ENCODE data around the gene HLCS.

Gene HLCS

GRCh38 chr21:36891692-36892091 is 74.8 kb downstream of the HLCS start:
- no peak for DNase-seq (ENCODE audit: low read depth, low spot score)
- H3K4me3 ChIP-seq (ENCODE audit: low read depth, low read length), result no peak overlapping the region
- ChIA-PET POLR2A (no interaction called here), CTCF (no interaction called here)
- TF ChIP-seq CTCF (IDR thresholded peaks at IDR 0.05; ENCODE audit: insufficient read depth, low read length, missing control alignments), result no peak

DNA sequence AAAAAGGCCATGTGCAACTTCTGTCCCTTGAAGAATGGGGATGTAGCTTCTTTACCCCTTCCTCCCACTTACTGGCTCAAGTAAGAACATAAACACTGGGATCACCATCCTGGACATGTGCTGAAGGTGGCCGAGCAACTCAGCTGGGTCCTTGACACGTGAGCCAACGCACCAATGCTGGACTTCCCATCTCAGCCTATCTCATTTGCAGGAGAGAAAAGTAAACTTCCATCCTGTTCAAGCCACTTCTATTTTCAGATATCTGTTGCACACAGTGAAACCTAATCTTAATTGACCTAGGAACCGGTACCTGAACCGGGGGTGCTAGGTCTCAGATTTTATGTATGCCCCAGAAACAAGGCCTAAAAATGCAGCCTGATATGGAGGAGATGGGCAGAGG is 75.3 kb downstream of the HLCS start:
- TF ChIP-seq CTCF (IDR thresholded peaks at IDR 0.05; ENCODE audit: insufficient read depth, low read length, missing control alignments), result no peak

DNA sequence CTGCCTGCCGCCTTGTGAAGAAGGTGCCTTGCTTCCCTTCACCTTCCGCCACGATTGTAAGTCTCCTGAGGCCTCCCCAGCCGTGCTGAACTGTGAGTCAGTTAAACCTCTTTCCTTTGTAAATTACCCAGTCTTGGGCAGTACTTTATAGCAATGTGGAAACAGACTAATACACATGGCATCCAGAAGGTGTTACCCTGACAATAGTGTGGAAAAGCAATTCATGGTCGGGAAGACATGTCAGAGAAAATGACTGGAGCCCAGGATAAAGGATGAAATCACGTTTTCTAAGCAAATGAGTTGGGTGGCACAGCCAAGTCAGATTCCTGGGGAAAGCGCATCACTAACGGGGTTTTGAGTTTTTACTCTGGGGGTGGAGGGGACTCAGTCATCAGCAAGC is 76.4 kb downstream of the HLCS start:
- no peak for DNase-seq (ENCODE audit: low read depth, low spot score)
- no peak overlapping the region for H3K4me3 ChIP-seq (ENCODE audit: low read depth, low read length)
- POLR2A ChIA-PET, result no interaction called here
- CTCF ChIA-PET, result interaction anchor here (1.0 kb wide), 1 partner anchor 32 kb away, joined by 3 read pairs; no protein-coding TSS in a partner anchor
- no peak for TF ChIP-seq CTCF (IDR thresholded peaks at IDR 0.05; ENCODE audit: insufficient read depth, low read length, missing control alignments)

More for the DNA sequence above, 75.3 kb downstream of the HLCS start:
- CTCF ChIA-PET, result no interaction called here
- H3K4me3 ChIP-seq (ENCODE audit: low read depth, low read length), result no peak overlapping the region
- POLR2A ChIA-PET, result no interaction called here
- no peak for DNase-seq (ENCODE audit: low read depth, low spot score)

GRCh38 chr21:36889401-36889800 is 77.1 kb downstream of the HLCS start:
- H3K4me3 ChIP-seq (ENCODE audit: low read depth, low read length), result no peak overlapping the region
- TF ChIP-seq CTCF (IDR thresholded peaks at IDR 0.05; ENCODE audit: insufficient read depth, low read length, missing control alignments), result no peak
- CTCF ChIA-PET, result interaction anchor here (1.0 kb wide), 1 partner anchor 32 kb away, joined by 3 read pairs; no protein-coding TSS in a partner anchor
- POLR2A ChIA-PET, result no interaction called here
- DNase-seq (ENCODE audit: low read depth, low spot score), result no peak

DNA sequence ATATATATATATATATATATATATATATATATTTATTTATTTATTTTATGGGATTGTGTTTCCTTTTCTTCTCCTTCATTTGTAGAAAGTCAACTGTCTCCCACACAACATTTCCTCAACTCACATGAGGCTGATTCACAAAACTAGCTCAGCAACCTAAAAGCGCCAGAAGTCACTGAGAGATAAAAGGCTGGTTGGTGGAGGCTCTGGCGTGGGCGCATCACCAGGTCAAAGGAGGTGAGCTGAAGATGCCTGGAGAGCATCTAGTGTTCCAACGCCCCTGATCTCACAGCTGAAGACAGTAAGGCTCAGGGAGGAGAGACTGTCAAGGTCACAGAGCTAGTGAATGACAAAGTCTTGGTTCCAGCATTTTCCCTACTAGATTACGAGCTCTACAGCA is 78.0 kb downstream of the HLCS start:
- no peak for TF ChIP-seq CTCF (IDR thresholded peaks at IDR 0.05; ENCODE audit: insufficient read depth, low read length, missing control alignments)
- DNase-seq (ENCODE audit: low read depth, low spot score), result no peak
- H3K4me3 ChIP-seq (ENCODE audit: low read depth, low read length), result no peak overlapping the region
- ChIA-PET CTCF (interaction anchor here (0.5 kb wide), 1 partner anchor 120 kb away, joined by 3 read pairs; no protein-coding TSS in a partner anchor), POLR2A (interaction anchor here (0.7 kb wide), 1 partner anchor 10 kb away, joined by 3 read pairs; no protein-coding TSS in a partner anchor)

- POLR2A ChIA-PET, result interaction anchor here (0.7 kb wide), 1 partner anchor 9 kb away, joined by 3 read pairs; no protein-coding TSS in a partner anchor
- TF ChIP-seq CTCF (IDR thresholded peaks at IDR 0.05; ENCODE audit: insufficient read depth, low read length, missing control alignments), result no peak
- CTCF ChIA-PET, result interaction anchor here (0.5 to 0.8 kb wide), 2 partner anchors 9 to 120 kb away, joined by 3 read pairs; no protein-coding TSS in a partner anchor
- H3K4me3 ChIP-seq (ENCODE audit: low read depth, low read length), result no peak overlapping the region
- DNase-seq (ENCODE audit: low read depth, low spot score), result no peak
These were observed 78.5 kb downstream of the HLCS start for GRCh38 chr21:36887963-36888362.

Data from AG04449 (cell line).